A673 (cell line): ENCODE results near the gene GNRHR.

Source experiments
- CTCF ChIP-seq: fragments of 300-800, 200-600 bp; sonication (generic); conservative IDR thresholded peaks from 2 replicates; pipeline ENCODE4 v1.5.1; 2017; ENCODE audit warnings: low read depth, mild to moderate bottlenecking, antibody characterized with exemption, low read length, moderate library complexity, mixed read lengths
- EZH2 ChIP-seq: fragments of 200-600 bp; sonication (generic); IDR thresholded peaks from 2 replicates; pipeline ENCODE4 v1.6.1; 2017; ENCODE audit warnings: borderline replicate concordance, low read depth, mild to moderate bottlenecking, mixed read lengths, antibody characterized with exemption, low read length; ENCODE audit not compliant: poor library complexity, severe bottlenecking

DNA sequence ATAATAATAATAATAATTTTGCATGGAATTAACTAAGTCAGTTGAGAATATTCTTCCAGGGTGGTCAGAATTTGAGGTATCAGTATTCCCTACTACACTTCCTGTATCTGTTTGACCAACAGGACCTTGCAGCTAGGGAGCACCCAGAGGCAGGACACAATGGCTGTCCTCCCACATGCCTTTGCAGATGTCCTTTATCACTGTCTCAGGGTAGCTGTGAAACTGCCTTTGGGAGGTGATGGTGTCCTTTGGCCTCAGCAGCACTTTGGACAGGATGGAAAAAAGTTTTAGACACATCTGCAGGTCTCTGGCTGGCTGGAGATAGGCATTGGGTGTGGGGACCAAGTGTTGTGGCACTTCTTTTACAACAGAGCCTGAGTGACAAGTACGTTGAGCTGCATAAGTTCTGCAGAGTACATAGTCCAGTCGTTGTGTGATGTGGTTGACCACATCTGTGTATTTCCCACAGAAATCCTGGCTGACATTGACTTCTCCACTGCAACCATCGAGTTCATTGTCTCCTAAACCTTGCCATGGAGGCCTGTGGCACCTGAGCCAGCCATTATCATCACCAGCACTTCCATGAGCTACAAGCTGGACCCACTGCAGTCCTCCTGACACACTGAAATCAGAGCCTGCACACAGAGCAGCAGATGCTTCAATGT lies 34.1 kb downstream of the GNRHR start:
- no peak for TF ChIP-seq CTCF
- no peak for TF ChIP-seq EZH2
